ENCODE measurements around the gene BMPR1B. TPM values are rescaled to one million over a fixed set of nuclear protein-coding genes. Genes with fewer than 3 reads are reported as not detected.

BMPR1B gene
- total and polyA plus RNA-seq, 4 donors: 0.27 to 0.70 (median 0.48) TPM

DNA sequence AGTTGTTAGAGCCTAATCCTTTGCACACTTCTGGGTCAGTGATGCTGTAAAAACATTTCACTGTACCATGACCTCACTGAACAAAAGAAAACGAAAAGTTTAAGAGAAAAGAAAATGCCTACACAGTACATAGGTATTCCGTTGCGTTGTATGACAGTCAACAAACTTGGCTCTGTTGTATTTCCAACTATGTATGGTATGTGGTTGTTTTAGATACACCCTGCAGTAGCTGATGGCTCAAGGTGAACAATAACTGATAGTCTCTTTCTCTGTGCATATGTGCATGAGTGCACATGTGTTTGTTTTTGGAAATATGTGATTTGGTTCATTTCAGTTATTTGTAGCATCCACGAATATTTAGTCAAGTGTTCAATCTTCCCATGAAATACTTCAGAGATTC is 176.0 kb downstream of the BMPR1B start:
- Histone ChIP-seq H3K4me1 (ENCODE audit: control insufficient read depth in 4 of 4, insufficient read depth in 4 of 4, low read length in 3 of 4) (no peaks in the 10 kb centered on the region), H3K9me3 (ENCODE audit: control insufficient read depth in 4 of 4, low read length in 3 of 4) (no peaks in the 10 kb centered on the region), H3K9ac (ENCODE audit: low read depth in 1 of 2, low read length in 2 of 2) (no peak overlapping the region), H3K27ac (ENCODE audit: low read depth in 1 of 2, low read length in 2 of 2) (no peak overlapping the region), H3K36me3 (ENCODE audit: control insufficient read depth in 4 of 4, insufficient read depth in 3 of 4, low read depth in 1 of 4, low read length in 3 of 4) (no peaks in the 10 kb centered on the region), H3K27me3 (ENCODE audit: control insufficient read depth in 4 of 4, insufficient read depth in 4 of 4, low read length in 3 of 4) (no peaks in the 10 kb centered on the region), H3K4me3 (ENCODE audit: low read depth in 1 of 3, low read length in 3 of 3) (no peak overlapping the region)
- TF ChIP-seq RXRA (IDR thresholded peaks at IDR 0.05) (no peak), NR2F2 (IDR thresholded peaks at IDR 0.05) (no peak), GABPA (IDR thresholded peaks at IDR 0.05 in 1 of 2, conservative IDR thresholded peaks at IDR 0.05 in 1 of 2) (no peak), FOXA1 (IDR thresholded peaks at IDR 0.05) (no peak), SP1 (IDR thresholded peaks at IDR 0.05) (no peak), MAX (IDR thresholded peaks at IDR 0.05) (no peak), HNF4A (conservative IDR thresholded peaks at IDR 0.05) (no peak), YY1 (IDR thresholded peaks at IDR 0.05) (no peak), JUND (IDR thresholded peaks at IDR 0.05) (no peak), ATF3 (IDR thresholded peaks at IDR 0.05) (no peak), RAD21 (IDR thresholded peaks at IDR 0.05) (no peak), EGR1 (IDR thresholded peaks at IDR 0.05; ENCODE audit: low read depth in 2 of 2) (no peak), CTCF (IDR thresholded peaks at IDR 0.05; ENCODE audit: low read depth, low read length, missing input control) (no peak), TAF1 (conservative IDR thresholded peaks at IDR 0.05) (no peak), HNF4G (IDR thresholded peaks at IDR 0.05) (no peak), FOXA2 (IDR thresholded peaks at IDR 0.05) (no peak)
- TF ChIP-seq, protein P1, sequence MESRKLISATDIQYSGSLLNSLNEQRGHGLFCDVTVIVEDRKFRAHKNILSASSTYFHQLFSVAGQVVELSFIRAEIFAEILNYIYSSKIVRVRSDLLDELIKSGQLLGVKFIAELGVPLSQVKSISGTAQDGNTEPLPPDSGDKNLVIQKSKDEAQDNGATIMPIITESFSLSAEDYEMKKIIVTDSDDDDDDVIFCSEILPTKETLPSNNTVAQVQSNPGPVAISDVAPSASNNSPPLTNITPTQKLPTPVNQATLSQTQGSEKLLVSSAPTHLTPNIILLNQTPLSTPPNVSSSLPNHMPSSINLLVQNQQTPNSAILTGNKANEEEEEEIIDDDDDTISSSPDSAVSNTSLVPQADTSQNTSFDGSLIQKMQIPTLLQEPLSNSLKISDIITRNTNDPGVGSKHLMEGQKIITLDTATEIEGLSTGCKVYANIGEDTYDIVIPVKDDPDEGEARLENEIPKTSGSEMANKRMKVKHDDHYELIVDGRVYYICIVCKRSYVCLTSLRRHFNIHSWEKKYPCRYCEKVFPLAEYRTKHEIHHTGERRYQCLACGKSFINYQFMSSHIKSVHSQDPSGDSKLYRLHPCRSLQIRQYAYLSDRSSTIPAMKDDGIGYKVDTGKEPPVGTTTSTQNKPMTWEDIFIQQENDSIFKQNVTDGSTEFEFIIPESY (IDR thresholded peaks at IDR 0.05): no peak
- TF ChIP-seq, protein P2, sequence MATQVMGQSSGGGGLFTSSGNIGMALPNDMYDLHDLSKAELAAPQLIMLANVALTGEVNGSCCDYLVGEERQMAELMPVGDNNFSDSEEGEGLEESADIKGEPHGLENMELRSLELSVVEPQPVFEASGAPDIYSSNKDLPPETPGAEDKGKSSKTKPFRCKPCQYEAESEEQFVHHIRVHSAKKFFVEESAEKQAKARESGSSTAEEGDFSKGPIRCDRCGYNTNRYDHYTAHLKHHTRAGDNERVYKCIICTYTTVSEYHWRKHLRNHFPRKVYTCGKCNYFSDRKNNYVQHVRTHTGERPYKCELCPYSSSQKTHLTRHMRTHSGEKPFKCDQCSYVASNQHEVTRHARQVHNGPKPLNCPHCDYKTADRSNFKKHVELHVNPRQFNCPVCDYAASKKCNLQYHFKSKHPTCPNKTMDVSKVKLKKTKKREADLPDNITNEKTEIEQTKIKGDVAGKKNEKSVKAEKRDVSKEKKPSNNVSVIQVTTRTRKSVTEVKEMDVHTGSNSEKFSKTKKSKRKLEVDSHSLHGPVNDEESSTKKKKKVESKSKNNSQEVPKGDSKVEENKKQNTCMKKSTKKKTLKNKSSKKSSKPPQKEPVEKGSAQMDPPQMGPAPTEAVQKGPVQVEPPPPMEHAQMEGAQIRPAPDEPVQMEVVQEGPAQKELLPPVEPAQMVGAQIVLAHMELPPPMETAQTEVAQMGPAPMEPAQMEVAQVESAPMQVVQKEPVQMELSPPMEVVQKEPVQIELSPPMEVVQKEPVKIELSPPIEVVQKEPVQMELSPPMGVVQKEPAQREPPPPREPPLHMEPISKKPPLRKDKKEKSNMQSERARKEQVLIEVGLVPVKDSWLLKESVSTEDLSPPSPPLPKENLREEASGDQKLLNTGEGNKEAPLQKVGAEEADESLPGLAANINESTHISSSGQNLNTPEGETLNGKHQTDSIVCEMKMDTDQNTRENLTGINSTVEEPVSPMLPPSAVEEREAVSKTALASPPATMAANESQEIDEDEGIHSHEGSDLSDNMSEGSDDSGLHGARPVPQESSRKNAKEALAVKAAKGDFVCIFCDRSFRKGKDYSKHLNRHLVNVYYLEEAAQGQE (IDR thresholded peaks at IDR 0.05): no peak
- no peak for DNase-seq (ENCODE audit: low spot score)
- 71% methylated on average over 4 of the region's 4 CpGs for WGBS

Data from liver (tissue), 9 donors.